ENCODE data around the gene PRR7.

The PRR7 gene

DNA sequence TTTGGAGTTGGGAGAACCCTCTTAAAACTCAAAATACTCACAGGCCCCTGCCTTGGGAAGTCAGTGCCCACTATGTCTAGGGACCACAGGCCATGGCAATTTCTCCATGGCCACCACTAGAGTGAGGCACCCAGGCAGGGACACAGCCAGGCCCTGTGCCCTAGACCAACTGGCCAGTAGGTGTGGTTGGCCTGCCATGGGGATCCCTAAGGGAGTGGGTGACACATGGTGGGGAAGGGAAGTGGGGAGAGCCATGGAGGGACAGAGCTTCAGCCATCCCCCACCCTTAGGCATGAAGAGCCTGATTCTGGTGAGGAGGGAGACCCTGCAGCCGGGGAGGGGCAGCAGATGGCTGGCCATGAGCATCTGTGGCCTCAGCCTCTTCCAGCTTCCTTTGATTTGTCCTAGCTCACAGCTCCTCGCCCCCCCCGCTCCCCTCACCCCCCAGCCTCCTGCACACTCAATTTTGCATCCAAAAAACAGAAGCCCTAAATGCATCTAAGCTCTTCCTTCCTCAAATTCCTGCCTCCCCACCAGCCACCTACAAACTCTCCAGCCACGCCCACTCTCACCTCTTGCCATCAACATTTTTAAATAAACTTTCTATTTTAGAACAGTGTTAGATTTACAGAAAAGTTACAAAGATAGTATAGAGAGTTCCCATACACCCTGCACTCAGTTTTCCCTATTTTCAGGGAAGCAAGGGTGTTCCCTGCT, 28.4 kb downstream of the PRR7 start:
- Histone ChIP-seq H3K79me2 (ENCODE audit: insufficient read depth, low read length) (no peaks in the 10 kb centered on the region), H3K4me1 (ENCODE audit: insufficient read depth, low read length, severe bottlenecking) (peaks cover 42% of the 10 kb centered on the region), H3K36me3 (ENCODE audit: insufficient read depth, low read length) (peaks cover 15% of the 10 kb centered on the region; the same call in 1 of the 2 replicates), H3K27ac (ENCODE audit: low read depth, low read length, poor library complexity, severe bottlenecking) (no peak overlapping the region), H2AFZ (ENCODE audit: low read length) (no peak overlapping the region), H3K27me3 (ENCODE audit: insufficient read depth, low read length) (no peaks in the 10 kb centered on the region), H3K9me3 (ENCODE audit: low read length) (no peaks in the 10 kb centered on the region), H4K20me1 (ENCODE audit: insufficient read depth, low read length) (no peaks in the 10 kb centered on the region), H3K9me2 (ENCODE audit: low read depth, low read length) (no peaks in the 10 kb centered on the region), H3K4me2 (ENCODE audit: low read length) (no peak overlapping the region), H3K9ac (ENCODE audit: low read length) (no peak overlapping the region), H3F3A (ENCODE audit: insufficient read depth, low read length) (no peaks in the 10 kb centered on the region), H3K4me3 (ENCODE audit: low read depth, low read length, poor library complexity, severe bottlenecking) (no peak overlapping the region)
- no peak for TF ChIP-seq EZH2 (IDR thresholded peaks at IDR 0.05; ENCODE audit: borderline replicate concordance, low read length)
- TF ChIP-seq, protein P1, sequence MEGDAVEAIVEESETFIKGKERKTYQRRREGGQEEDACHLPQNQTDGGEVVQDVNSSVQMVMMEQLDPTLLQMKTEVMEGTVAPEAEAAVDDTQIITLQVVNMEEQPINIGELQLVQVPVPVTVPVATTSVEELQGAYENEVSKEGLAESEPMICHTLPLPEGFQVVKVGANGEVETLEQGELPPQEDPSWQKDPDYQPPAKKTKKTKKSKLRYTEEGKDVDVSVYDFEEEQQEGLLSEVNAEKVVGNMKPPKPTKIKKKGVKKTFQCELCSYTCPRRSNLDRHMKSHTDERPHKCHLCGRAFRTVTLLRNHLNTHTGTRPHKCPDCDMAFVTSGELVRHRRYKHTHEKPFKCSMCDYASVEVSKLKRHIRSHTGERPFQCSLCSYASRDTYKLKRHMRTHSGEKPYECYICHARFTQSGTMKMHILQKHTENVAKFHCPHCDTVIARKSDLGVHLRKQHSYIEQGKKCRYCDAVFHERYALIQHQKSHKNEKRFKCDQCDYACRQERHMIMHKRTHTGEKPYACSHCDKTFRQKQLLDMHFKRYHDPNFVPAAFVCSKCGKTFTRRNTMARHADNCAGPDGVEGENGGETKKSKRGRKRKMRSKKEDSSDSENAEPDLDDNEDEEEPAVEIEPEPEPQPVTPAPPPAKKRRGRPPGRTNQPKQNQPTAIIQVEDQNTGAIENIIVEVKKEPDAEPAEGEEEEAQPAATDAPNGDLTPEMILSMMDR (IDR thresholded peaks at IDR 0.05; ENCODE audit: low read length) = no peak

DNA sequence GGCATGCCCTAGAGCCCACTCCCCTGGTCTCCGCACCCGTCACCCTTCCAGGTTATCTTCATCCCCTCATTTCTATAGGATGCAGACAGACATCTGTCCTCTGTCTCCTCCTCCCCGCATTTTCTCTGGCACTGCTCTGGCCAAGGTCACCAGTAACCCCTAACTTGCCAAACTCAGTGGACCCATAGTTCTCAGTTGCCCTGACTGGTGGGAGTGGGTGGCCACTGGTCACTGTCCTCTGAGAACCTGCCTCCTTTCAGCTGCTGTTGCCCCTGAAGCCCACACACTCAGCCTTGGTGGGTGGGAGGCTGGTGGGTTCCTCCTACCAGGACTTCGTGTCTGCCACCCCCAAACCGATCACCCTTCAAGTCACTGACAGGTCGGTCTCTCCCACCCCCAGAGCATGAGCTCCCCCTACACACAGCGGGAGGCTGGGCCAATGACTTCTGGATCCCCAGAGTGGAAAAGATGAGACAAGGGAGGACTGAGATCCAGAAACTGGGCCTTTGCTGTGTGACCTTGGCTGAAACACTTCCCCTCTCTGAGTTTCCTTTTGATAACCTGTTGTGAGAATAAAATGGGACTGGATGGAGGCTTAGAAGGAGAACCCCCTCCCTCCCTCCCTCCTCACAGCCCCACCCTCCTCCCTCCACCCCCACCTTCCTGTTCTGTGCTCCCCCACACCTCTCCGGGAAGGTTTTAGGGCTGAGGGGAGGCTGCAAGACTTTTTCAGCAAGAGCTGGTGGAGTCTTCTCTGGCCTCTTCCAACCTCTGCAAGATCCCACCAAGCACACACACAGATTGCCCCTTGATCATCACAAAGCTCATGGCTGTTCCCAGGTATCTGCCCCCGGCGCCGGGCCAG, 29.2 kb downstream of the PRR7 start:
- no peaks in the 10 kb centered on the region for H4K20me1 ChIP-seq (ENCODE audit: insufficient read depth, low read length)
- H3K4me2 ChIP-seq (ENCODE audit: low read length) = no peak overlapping the region
- H3K9me2 ChIP-seq (ENCODE audit: low read depth, low read length) = no peaks in the 10 kb centered on the region
- H2AFZ ChIP-seq (ENCODE audit: low read length) = no peak overlapping the region
- H3K27me3 ChIP-seq (ENCODE audit: insufficient read depth, low read length) = no peaks in the 10 kb centered on the region
- H3K9ac ChIP-seq (ENCODE audit: low read length) = no peak overlapping the region
- H3K4me3 ChIP-seq (ENCODE audit: low read depth, low read length, poor library complexity, severe bottlenecking) = no peak overlapping the region
- TF ChIP-seq, protein P1 (IDR thresholded peaks at IDR 0.05; ENCODE audit: low read length) = no peak
- no peak for TF ChIP-seq EZH2 (IDR thresholded peaks at IDR 0.05; ENCODE audit: borderline replicate concordance, low read length)
- peak overlapping the region; percentile 17 for H3K27ac ChIP-seq (ENCODE audit: low read depth, low read length, poor library complexity, severe bottlenecking)
- no peaks in the 10 kb centered on the region for H3F3A ChIP-seq (ENCODE audit: insufficient read depth, low read length)
- H3K9me3 ChIP-seq (ENCODE audit: low read length) = no peaks in the 10 kb centered on the region
- peaks cover 37% of the 10 kb centered on the region for H3K4me1 ChIP-seq (ENCODE audit: insufficient read depth, low read length, severe bottlenecking)
- peaks cover 12% of the 10 kb centered on the region; the same call in 1 of the 2 replicates for H3K36me3 ChIP-seq (ENCODE audit: insufficient read depth, low read length)
- no peaks in the 10 kb centered on the region for H3K79me2 ChIP-seq (ENCODE audit: insufficient read depth, low read length)

DNA sequence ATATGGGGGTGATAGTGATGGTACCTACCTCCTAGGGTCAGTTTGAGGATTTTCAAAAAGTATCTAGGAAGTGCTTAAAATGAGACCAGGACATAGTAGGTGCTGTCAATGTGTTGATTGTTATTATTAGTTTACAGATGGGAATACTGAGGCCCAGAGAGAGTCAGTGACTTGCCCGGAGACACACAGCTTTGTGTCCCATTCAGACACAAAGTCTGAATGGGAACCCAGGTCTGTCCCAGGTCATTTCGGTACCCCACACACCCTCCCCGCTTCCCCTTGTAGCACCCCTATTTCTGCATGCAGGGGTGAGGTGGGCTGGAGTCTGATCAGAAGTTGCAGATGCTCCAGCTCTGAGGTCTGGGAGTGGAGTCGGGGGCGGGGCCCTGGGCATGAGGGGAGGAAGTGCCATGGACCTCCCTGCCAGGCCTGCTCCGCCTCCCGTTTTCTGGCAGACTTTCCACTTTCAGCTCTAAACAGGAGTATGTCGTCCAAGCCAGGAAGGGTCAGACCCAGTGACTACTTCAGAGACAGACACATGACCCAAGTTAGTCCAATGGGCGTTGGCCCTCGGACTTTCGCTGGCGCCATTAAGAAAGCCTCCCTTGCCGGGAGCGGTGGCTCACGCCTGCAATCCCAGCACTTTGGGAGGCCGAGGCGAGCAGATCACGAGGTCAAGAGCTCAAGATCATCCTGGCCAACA, 30.1 kb downstream of the PRR7 start:
- H3K9ac ChIP-seq (ENCODE audit: low read length) = no peak overlapping the region
- H3K9me3 ChIP-seq (ENCODE audit: low read length) = no peaks in the 10 kb centered on the region
- H3K79me2 ChIP-seq (ENCODE audit: insufficient read depth, low read length) = no peaks in the 10 kb centered on the region
- no peak for TF ChIP-seq EZH2 (IDR thresholded peaks at IDR 0.05; ENCODE audit: borderline replicate concordance, low read length)
- TF ChIP-seq, protein P1 (IDR thresholded peaks at IDR 0.05; ENCODE audit: low read length) = no peak
- no peaks in the 10 kb centered on the region for H3F3A ChIP-seq (ENCODE audit: insufficient read depth, low read length)
- H3K27me3 ChIP-seq (ENCODE audit: insufficient read depth, low read length) = no peaks in the 10 kb centered on the region
- no peak overlapping the region for H3K4me2 ChIP-seq (ENCODE audit: low read length)
- no peak overlapping the region for H3K4me3 ChIP-seq (ENCODE audit: low read depth, low read length, poor library complexity, severe bottlenecking)
- H3K9me2 ChIP-seq (ENCODE audit: low read depth, low read length) = no peaks in the 10 kb centered on the region
- H3K4me1 ChIP-seq (ENCODE audit: insufficient read depth, low read length, severe bottlenecking) = peaks cover 32% of the 10 kb centered on the region
- no peaks in the 10 kb centered on the region for H4K20me1 ChIP-seq (ENCODE audit: insufficient read depth, low read length)
- peaks cover 5% of the 10 kb centered on the region; the same call in 1 of the 2 replicates for H3K36me3 ChIP-seq (ENCODE audit: insufficient read depth, low read length)
- no peak overlapping the region for H3K27ac ChIP-seq (ENCODE audit: low read depth, low read length, poor library complexity, severe bottlenecking)
- no peak overlapping the region for H2AFZ ChIP-seq (ENCODE audit: low read length)
